Activated CD8-positive, alpha-beta T cell treated with anti-CD3 and anti-CD28 coated beads for 36 hours (primary cell): ENCODE data around the gene IFI44. TPM values are rescaled to one million over a fixed set of nuclear protein-coding genes. Genes with fewer than 3 reads are reported as not detected.

Source experiments
- ATAC-seq: fragments of 200-7000 bp; cut with Tn5 transposase; one replicate; pipeline ENCODE4 v1.10.0; 2021; ENCODE audit warnings: mild to moderate bottlenecking, moderate library complexity
- CTCF ChIA-PET: fragments of 350-600 bp; sonication (Branson Sonifier 250); formaldehyde crosslinking; loops from one replicate; lab custom pipeline; 2021; ENCODE audit warnings: antibody characterized with exemption; lab: Charles Lee
- POLR2A ChIA-PET: fragments of 350-600 bp; sonication (Branson Sonifier 250); formaldehyde crosslinking; loops from one replicate; lab custom pipeline; 2021; ENCODE audit warnings: antibody characterized with exemption; lab: Charles Lee
- DNase-seq: peaks from one replicate; pipeline ENCODE4 v3.0.0-alpha.2; 2020
- H3K27ac Mint-ChIP-seq: one replicate; pipeline ENCODE4 v1.8.0; 2021; ENCODE audit warnings: mild to moderate bottlenecking, mixed read lengths
- H3K27me3 Mint-ChIP-seq: one replicate; pipeline ENCODE4 v1.8.0; 2021; ENCODE audit warnings: mixed read lengths
- H3K36me3 Mint-ChIP-seq: one replicate; pipeline ENCODE4 v1.8.0; 2021; ENCODE audit warnings: low read depth, mixed read lengths
- H3K4me1 Mint-ChIP-seq: one replicate; pipeline ENCODE4 v1.8.0; 2021; ENCODE audit warnings: low read depth, mixed read lengths
- H3K4me3 Mint-ChIP-seq: one replicate; pipeline ENCODE4 v1.8.0; 2021; ENCODE audit warnings: mild to moderate bottlenecking, moderate library complexity, mixed read lengths
- H3K9me3 Mint-ChIP-seq: one replicate; pipeline ENCODE4 v1.8.0; 2021; ENCODE audit warnings: mixed read lengths
- CTCF ChIP-seq: fragments of 200-600 bp; IDR thresholded peaks from one replicate; pipeline ENCODE4 v1.8.0; 2022; ENCODE audit warnings: antibody characterized with exemption, mild to moderate bottlenecking
- intact Hi-C: fragments of 100-400 bp; cut with micrococcal nuclease; formaldehyde crosslinking; loops from one replicate; pipeline ENCODE4 v1.10.0; 2022
- total RNA-seq, 2 experiments: library from RNA; stranded (reverse); gene quantifications; one replicate each; pipeline ENCODE4 v1.2.3, GENCODE V29; 2021

IFI44 gene
- total RNA-seq, 2 experiments from 2014 or later = 37.2 to 38.4 TPM

GRCh38 chr1:78619803-78620579, 29.6 kb upstream of the IFI44 start, which contains the start of gene IFI44L:
TSS of gene IFI44L (plus strand) at chr1:78620448. CDS start at chr1:78627916, 7,468 bp downstream.
- H3K36me3 Mint-ChIP-seq = peaks cover 21% of the 10 kb centered on the region
- peaks cover 60% of the 10 kb centered on the region for H3K4me1 Mint-ChIP-seq
- DNase-seq = peak; percentile 73
- no peak for TF ChIP-seq CTCF
- peak within 1 kb of the TSS; percentile 86 for H3K27ac Mint-ChIP-seq
- CTCF ChIA-PET = interaction anchor here (0.6 to 4.2 kb wide), 13 partner anchors 12 to 487 kb away, joined by 3 to 50 read pairs (median 4); partner anchors contain the start of gene IFI44
- H3K9me3 Mint-ChIP-seq = no peaks in the 10 kb centered on the region
- POLR2A ChIA-PET = interaction anchor here (0.7 to 1.1 kb wide), 3 partner anchors 25 to 52 kb away, joined by 3 to 5 read pairs (median 3); partner anchors contain the start of gene IFI44
- peak within 1 kb of the TSS; percentile 76 for H3K4me3 Mint-ChIP-seq
- ATAC-seq = peak; percentile 43
- intact Hi-C loops = loop anchor here (2.0 to 5.0 kb wide), 2 partner anchors 29 to 478 kb away; partner anchors contain the start of gene IFI44
- no peaks in the 10 kb centered on the region for H3K27me3 Mint-ChIP-seq

- Mint-ChIP-seq H3K4me3 (peak overlapping the region; percentile 76), H3K36me3 (peaks cover 21% of the 10 kb centered on the region), H3K27me3 (no peaks in the 10 kb centered on the region), H3K9me3 (no peaks in the 10 kb centered on the region), H3K27ac (peak overlapping the region; percentile 86), H3K4me1 (peaks cover 64% of the 10 kb centered on the region)
- CTCF ChIA-PET = interaction anchor here (0.6 to 4.2 kb wide), 11 partner anchors 11 to 121 kb away, joined by 3 to 50 read pairs (median 5); partner anchors contain the start of gene IFI44
- TF ChIP-seq CTCF = no peak
- ATAC-seq = no peak
- intact Hi-C loops = no loop called here
- DNase-seq = no peak
- POLR2A ChIA-PET = interaction anchor here (0.7 to 0.8 kb wide), 2 partner anchors 24 to 29 kb away, joined by 3 read pairs; partner anchors contain the start of gene IFI44
These were observed 29.0 kb upstream of the IFI44 start for GRCh38 chr1:78620666-78621065.

- intact Hi-C loops = no loop called here
- POLR2A ChIA-PET = interaction anchor here (1.0 kb wide), 1 partner anchor 27 kb away, joined by 3 read pairs; the partner anchor contains the start of gene IFI44
- Mint-ChIP-seq H3K27me3 (no peaks in the 10 kb centered on the region), H3K9me3 (no peaks in the 10 kb centered on the region), H3K27ac (peak overlapping the region; percentile 28), H3K4me1 (peaks cover 71% of the 10 kb centered on the region), H3K4me3 (peak overlapping the region; percentile 62), H3K36me3 (peaks cover 21% of the 10 kb centered on the region)
- ATAC-seq (no peak), DNase-seq (no peak)
- CTCF ChIA-PET = interaction anchor here (0.7 to 4.2 kb wide), 6 partner anchors 15 to 477 kb away, joined by 3 to 50 read pairs (median 4); no protein-coding TSS in a partner anchor
- TF ChIP-seq CTCF = no peak
These were observed 27.1 kb upstream of the IFI44 start for GRCh38 chr1:78622548-78622947.

- intact Hi-C loops = no loop called here
- ChIA-PET POLR2A (no interaction called here), CTCF (interaction anchor here (0.6 to 1.6 kb wide), 3 partner anchors 36 to 479 kb away, joined by 3 to 6 read pairs (median 5); no protein-coding TSS in a partner anchor)
- Mint-ChIP-seq H3K9me3 (no peaks in the 10 kb centered on the region), H3K36me3 (peaks cover 24% of the 10 kb centered on the region), H3K27ac (no peak overlapping the region), H3K4me3 (peak overlapping the region; percentile 25), H3K4me1 (peaks cover 65% of the 10 kb centered on the region), H3K27me3 (no peaks in the 10 kb centered on the region)
- no peak for TF ChIP-seq CTCF
- no peak for ATAC-seq
- DNase-seq = no peak
These were observed 25.6 kb upstream of the IFI44 start for GRCh38 chr1:78624035-78624434.
